Coronary artery (tissue), 2 donors: Measurements from ENCODE around the gene EFCAB11.

Experiments
- DNase-seq: peaks from one replicate; pipeline ENCODE4 v3.0.0-alpha.2; 2017; ENCODE audit warnings: low spot score
- H3K27ac ChIP-seq, 2 donors: fragments of 200-600 bp; sonication (generic); one replicate each; pipeline ENCODE4 v1.5.1; 2016 to 2019
- H3K4me3 ChIP-seq: fragments of 200-600 bp; sonication (generic); 2 replicates; pipeline ENCODE4 v1.5.1; 2016; ENCODE audit warnings: mild to moderate bottlenecking, moderate library complexity
- TF ChIP-seq, protein P1 (sequence below): fragments of 200-600 bp; sonication (generic); IDR thresholded peaks from one replicate; pipeline ENCODE4 v1.5.1; 2019; ENCODE audit warnings: antibody characterized with exemption

The EFCAB11 gene

DNA sequence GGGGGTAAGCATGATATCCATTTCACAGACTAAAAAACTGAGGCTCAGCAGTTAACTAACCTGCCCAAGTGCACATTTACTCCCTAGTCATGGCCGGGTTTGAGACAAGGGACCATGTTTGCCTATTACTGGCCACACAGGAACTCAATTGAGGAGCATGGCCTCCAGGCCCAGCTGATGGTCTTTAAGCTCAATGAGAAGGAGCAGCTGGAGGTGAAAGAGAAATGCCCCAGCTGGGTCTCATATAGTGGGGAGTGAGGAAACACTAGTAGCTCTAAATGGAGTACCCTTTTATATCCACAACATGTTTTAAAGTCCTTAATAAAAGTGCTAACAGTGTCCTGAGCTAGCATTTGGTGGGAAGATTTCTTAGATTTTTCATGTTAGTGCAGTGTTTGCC lies 2.8 kb upstream of the EFCAB11 start:
- TF ChIP-seq, protein P1, sequence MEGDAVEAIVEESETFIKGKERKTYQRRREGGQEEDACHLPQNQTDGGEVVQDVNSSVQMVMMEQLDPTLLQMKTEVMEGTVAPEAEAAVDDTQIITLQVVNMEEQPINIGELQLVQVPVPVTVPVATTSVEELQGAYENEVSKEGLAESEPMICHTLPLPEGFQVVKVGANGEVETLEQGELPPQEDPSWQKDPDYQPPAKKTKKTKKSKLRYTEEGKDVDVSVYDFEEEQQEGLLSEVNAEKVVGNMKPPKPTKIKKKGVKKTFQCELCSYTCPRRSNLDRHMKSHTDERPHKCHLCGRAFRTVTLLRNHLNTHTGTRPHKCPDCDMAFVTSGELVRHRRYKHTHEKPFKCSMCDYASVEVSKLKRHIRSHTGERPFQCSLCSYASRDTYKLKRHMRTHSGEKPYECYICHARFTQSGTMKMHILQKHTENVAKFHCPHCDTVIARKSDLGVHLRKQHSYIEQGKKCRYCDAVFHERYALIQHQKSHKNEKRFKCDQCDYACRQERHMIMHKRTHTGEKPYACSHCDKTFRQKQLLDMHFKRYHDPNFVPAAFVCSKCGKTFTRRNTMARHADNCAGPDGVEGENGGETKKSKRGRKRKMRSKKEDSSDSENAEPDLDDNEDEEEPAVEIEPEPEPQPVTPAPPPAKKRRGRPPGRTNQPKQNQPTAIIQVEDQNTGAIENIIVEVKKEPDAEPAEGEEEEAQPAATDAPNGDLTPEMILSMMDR: no peak
- no peak for DNase-seq
- Histone ChIP-seq H3K27ac (no peak overlapping the region), H3K4me3 (no peak overlapping the region)

DNA sequence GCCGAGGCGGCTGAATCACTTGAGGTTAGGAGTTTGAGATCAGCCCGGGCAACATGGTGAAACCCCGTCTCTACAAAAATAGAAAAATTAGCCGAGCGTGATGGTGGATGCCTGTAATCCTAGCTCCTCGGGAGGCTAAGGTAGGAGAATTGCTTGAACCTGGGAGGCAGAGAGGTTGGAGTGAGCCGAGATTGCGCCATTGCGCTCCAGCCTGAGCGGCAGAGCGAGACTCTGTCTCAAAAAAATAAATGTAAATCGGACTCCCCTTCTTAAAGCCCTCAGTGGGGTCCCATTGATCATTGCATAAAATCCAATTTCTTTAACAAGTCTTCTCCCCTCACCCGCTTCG lies 2.1 kb upstream of the EFCAB11 start:
- no peak for DNase-seq
- peak overlapping the region; percentile 95 for H3K4me3 ChIP-seq

DNA sequence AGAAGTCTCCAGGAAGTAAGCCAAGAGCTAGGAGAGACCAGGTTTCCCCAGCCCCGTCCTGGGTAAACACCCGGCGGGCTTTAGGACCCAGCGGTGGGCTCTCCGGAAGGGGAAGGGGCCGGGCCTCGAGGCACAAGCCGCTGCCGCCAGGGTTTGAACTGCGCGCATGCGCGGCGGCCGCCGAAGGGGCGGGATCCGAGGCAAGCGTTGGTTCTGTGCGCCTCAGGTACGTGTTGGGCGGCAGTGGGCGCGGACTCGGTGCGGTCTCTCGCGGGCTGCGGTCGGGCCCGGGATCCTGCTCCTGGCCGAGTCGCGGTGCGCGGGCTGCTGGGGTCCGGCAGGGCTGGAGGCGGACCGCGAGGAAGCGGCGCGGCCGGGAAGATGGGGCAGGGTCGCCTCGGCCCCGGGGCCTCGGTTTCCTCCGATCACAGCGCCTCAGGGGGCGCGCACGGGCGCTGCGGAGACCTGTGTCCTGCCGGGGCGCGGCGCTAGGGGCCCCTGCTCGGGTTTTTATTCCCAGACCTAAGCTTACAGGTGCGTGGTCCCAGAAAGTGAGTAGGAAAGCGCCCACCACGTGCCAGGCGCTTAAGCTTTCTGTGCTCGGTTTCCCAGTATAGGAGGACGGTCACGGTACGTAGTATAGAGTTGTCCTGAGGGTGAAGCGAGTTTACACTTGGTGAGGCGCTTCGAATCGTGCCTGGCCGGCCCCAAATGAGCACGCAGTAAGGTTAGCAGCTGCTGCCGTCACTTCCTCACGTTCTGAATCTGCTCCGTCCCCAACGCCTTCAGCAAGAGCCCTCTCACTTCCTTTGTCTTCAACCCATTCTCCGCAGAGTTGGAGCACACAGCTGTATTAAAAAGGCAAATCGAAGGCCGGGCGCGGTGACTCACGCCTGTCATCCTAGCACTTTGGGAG lies 1.5 kb upstream of the EFCAB11 start, which contains the start of gene TDP1:
TSS of gene TDP1 (plus strand) at position 183 of the 916 bp plus-strand sequence. CDS start 7,188 bp downstream, outside the sequence.
- peak within 1 kb of the TSS; percentile 90 to 91 for H3K27ac ChIP-seq
- peak within 1 kb of the TSS; percentile 95 for H3K4me3 ChIP-seq
- TF ChIP-seq, protein P1: no peak
- peak; percentile 96 for DNase-seq

More for the DNA sequence above, 2.1 kb upstream of the EFCAB11 start:
- peak overlapping the region; percentile 90 to 91 for H3K27ac ChIP-seq
- TF ChIP-seq, protein P1: no peak

DNA sequence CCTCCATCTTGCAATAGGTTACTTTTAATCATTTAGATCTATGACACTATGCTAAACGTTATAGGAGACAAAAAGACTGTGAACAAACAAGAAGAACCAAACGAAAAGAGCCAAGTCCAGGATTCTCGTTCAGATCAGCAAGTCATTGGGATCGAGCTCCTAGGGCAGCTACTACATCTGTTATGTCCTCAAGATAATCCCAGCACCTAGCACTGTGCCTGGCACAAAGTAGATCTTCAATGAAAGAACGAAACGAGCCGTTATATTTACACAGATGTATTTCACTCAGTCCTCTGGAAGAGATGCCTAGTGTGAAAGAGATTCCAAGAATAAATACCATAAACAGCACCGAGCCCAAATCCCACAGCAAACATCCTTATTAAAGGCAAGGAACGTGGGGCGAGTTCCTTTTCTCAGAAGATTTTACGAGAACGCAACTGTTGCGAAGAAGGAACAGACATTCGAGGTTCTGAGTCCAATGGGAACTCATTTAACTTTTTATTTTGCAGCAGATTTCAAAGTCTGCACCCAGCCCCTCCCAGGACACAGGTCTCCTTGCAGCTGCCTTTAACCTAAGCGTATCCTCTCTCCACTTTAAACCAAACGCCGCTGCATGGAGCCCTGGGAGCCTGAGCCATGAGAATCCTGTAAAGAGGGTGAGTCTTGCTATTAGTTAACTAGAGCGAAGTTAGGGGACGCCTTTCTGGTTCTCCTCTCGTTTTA lies 653 bp upstream of the EFCAB11 start:
- TF ChIP-seq, protein P1: no peak
- peak overlapping the region; percentile 95 for H3K4me3 ChIP-seq
- DNase-seq: no peak
- peak overlapping the region; percentile 90 to 91 for H3K27ac ChIP-seq

DNA sequence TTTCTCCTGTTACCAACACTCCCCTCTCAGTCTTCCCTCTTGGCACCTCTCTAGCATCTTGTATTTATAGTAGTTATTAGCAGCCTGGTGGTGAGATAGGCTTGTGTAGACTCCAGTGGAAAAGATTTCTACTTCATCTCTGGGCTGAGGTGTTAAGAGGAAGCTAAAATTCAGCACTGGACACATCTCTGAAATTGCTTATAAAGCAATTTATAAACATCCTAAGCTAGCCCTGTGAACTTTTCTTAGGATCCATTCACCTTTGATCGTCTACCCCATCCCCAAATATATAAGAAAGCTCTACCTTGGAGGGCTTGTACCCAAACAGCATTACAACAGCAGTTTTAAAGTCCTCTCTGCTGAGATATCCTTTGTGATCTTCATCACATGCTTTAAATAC lies 928 bp downstream of the EFCAB11 start:
- no peak overlapping the region for H3K4me3 ChIP-seq
- TF ChIP-seq, protein P1: no peak
- no peak for DNase-seq
- no peak overlapping the region for H3K27ac ChIP-seq

DNA sequence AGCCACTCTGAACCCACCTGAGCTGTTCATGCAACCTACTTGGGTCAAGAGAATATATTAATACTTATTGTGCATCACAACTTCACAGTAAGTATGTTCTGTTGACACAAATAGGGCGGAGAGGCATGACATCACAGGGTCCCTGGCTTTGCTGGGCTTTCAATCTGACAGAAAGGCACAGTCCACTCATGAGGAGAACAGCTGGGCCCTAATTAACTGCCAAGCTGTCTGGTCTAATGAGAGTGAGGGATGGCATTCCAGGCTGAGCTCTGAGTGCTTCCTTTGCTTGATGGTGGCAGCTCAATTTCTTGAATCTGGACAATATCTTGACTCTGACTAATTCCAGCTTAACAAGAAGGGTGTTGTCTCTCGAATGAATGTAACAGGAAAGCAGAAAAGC lies 2.0 kb downstream of the EFCAB11 start:
- DNase-seq: no peak
- H3K4me3 ChIP-seq: no peak overlapping the region
- TF ChIP-seq, protein P1: no peak
- no peak overlapping the region for H3K27ac ChIP-seq
